GM13977 (cell line): ENCODE results near the gene GPX7.

ENCODE experiments used
- DNase-seq: peaks from one replicate; pipeline ENCODE4 v3.0.0; 2012; ENCODE audit warnings: low spot score
- in situ Hi-C: fragments of 300-500 bp; cut with MboI; formaldehyde crosslinking; loops from one replicate; pipeline ENCODE4 v1.12.0; 2022; ENCODE audit warnings: low sequenced_read_pairs, low pct_unique_long_range_greater_than_20kb, mixed read lengths, inconsistent platforms; ENCODE audit not compliant: unreplicated experiment
- TF ChIP-seq, protein P1 (sequence below): IDR thresholded peaks from 2 replicates; pipeline ENCODE4 v1.5.1; 2012; ENCODE audit warnings: mild to moderate bottlenecking, control low read depth; ENCODE audit not compliant: insufficient read depth; ENCODE audit errors: extremely low read depth, missing control alignments

The GPX7 gene

DNA sequence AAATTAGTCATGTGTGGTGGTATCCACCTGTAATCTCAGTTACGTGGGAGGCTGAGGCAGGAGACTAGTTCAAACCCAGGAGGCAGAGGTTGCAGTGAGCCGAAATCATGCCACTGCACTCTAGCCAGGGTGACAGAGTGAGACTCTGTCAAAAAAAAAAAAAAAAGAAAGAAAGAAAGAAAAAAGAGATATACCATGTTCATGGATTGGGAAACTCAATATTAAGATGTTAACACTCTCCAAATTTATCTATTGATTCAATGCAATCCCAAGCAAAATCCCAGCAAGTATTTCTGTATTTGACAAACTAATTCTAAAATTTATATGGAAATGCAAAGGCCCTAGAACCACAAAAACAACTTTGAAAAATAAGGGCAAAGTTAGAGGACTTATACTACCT is 19.8 kb downstream of the GPX7 start:
- TF ChIP-seq, protein P1, sequence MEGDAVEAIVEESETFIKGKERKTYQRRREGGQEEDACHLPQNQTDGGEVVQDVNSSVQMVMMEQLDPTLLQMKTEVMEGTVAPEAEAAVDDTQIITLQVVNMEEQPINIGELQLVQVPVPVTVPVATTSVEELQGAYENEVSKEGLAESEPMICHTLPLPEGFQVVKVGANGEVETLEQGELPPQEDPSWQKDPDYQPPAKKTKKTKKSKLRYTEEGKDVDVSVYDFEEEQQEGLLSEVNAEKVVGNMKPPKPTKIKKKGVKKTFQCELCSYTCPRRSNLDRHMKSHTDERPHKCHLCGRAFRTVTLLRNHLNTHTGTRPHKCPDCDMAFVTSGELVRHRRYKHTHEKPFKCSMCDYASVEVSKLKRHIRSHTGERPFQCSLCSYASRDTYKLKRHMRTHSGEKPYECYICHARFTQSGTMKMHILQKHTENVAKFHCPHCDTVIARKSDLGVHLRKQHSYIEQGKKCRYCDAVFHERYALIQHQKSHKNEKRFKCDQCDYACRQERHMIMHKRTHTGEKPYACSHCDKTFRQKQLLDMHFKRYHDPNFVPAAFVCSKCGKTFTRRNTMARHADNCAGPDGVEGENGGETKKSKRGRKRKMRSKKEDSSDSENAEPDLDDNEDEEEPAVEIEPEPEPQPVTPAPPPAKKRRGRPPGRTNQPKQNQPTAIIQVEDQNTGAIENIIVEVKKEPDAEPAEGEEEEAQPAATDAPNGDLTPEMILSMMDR = no peak
- DNase-seq = no peak
- in situ Hi-C loops = no loop called here

DNA sequence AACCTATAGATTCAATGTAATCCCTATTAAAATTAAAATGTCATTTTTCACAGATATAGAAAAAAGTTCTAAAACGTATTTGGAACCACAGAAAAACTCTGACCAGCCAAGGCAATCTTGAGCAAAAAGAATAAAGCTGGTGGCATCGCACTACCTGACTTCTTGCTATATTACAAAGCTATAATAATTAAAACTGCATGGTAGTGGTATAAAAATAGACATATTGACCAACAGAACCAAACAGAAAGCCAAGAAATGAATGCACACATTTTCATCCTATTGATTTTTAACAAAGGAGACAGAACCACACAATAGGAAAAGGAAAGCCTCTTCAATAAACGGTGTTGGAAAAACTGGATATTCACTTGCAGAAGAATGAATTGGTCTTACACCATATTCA is 21.6 kb downstream of the GPX7 start:
- TF ChIP-seq, protein P1 = no peak
- no peak for DNase-seq
- in situ Hi-C loops = no loop called here

DNA sequence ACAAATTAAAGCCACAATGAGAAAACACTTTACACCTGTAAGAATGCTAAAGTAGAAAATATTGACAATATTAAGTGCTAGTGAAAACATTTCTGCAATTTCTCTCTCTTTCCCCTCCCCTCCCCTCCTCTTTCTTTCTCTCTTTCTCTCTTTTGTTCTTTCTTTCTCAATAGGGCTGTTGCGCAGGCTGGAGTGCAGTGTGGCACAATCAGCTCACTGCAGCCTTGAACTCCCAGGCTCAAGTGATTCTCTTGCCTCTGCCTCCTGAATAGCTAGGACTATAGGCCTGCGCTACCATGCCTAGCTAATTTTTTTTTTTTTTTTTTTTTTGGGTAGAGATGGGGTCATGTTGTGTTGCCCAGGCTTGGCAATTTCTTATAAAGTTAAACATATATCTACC is 24.9 kb downstream of the GPX7 start:
- TF ChIP-seq, protein P1 = no peak
- in situ Hi-C loops = no loop called here
- no peak for DNase-seq

DNA sequence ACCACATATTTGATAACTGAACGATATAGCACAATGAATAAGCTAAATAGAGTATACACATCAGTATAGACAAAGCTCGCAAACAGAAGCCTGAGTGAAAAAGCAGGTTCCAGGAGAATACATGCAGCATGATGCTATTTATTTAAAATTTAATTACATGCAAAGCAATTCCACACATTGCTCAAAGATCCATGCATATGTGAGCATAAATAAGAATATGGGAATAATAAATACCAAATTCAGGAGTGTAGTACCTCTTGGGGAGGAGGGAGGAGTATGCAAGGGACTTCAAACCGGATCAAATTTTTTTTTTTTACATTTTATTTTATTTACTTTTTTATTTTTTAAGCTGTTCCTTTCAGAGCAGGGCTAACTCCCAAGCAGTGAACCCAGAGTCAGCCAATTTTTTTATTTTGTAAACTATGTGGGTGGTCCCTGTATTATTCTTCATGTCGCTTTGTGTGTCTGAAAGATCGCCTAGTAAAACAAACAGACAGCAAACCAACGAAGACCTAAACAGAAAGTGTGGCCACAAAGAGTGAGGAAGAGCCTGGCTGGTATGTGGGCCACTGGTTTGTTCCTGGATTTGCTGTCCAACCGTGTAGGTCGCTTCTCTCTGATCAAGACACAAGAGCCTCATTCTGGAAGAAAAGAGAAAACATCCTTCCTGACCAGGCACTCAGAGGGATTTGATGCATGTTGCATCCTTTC is 26.6 kb downstream of the GPX7 start:
- DNase-seq = no peak
- TF ChIP-seq, protein P1 = no peak
- in situ Hi-C loops = no loop called here

DNA sequence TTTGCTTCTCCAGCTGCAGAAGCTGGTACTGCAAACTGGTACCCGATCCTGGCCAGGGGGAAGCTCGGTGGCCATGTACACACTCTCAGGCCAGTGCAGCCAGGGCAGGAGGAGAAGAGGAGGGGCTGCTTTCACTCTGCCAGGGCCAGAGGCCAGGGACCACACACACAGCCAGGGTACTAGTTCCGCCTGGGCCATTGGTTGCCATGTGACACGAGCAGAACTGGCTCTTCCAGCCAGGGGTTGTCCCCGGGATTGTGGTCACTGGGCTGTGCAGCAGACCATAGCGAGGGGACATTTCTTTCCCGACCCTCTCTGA is 27.1 kb downstream of the GPX7 start:
- TF ChIP-seq, protein P1 = no peak
- in situ Hi-C loops = no loop called here
- DNase-seq = no peak

DNA sequence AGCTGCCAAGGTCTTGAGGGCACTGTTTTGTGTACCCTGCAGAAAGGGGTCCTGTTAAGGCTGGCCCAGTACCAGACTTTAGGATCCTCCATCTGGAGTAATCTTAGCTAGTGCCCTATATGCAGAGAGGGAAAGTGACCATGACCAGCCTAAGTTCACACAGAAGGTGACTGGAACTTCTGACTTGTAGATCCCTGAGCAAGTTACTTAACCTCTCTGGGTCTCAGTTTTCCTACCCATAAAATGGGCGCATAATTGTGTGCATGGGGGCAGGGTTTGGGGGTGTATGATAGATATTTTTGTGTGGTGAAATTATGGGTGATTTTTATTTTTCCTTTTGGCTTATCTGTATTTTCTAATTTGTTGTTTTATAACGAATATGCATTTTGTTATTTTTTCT is 27.5 kb downstream of the GPX7 start:
- TF ChIP-seq, protein P1 = no peak
- no peak for DNase-seq
- in situ Hi-C loops = no loop called here
